GM18520 (cell line): ENCODE results near the gene MACROD2.
"Not testable (repeated sequence)": the region's sequence is repeated elsewhere in the genome, so short reads cannot be mapped to it uniquely, and the experiment has no call there.

ENCODE experiments used
- ATAC-seq: cut with Tn5 transposase; IDR thresholded peaks from one replicate; pipeline ENCODE4 v1.9.1; 2021; ENCODE audit not compliant: unreplicated experiment

The MACROD2 gene

DNA sequence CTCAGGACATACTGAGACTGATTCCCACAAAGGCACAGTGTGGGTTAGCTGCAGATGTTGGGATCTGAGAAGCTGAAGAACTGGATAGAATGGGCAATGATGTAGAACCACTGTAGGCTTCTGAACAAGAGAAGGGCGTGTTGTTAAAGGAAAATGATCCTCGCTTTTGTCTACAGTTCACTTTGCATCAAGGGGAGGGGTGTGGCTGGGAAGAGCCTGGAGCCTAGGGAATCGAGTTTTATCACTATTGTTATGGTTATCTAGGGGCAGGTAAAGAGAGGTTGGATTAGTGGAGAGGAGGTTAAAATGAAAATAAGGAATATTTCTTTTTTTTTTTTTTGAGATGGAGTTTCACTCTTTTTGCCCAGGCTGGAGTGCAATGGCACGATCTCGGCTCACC, 1809.8 kb downstream of the MACROD2 start:
- ATAC-seq, result no peak

GRCh38 chr20:15806105-15806504, 1810.8 kb downstream of the MACROD2 start:
- no peak for ATAC-seq

- no peak for ATAC-seq
These were observed 1812.0 kb downstream of the MACROD2 start for GRCh38 chr20:15807271-15807670.

GRCh38 chr20:15807771-15808170, 1812.5 kb downstream of the MACROD2 start:
- not testable (repeated sequence) for ATAC-seq

GRCh38 chr20:15811951-15812350, 1816.6 kb downstream of the MACROD2 start:
- no peak for ATAC-seq

- no peak for ATAC-seq
These were observed 1817.4 kb downstream of the MACROD2 start for GRCh38 chr20:15812696-15813095.

- ATAC-seq, result no peak
These were observed 1819.0 kb downstream of the MACROD2 start for GRCh38 chr20:15814360-15814759.

DNA sequence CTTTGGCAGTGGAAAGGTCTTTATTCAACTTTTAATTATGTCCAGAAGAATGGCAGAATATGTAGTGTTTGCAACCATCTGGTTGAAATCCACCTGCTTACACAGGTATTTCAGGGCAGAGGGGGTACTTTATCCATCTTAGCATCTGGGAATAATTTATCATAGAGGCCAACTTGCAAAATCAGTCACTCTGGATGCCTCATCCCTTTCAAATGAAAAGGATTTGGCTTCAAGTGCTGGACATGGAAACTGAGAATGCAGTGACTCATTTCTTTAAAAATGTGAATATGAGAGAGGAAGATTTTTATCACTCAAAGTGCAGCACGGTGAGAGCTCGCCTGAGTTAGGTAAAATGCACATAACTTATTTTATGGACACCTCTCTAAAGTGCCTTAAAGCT, 1819.6 kb downstream of the MACROD2 start:
- ATAC-seq, result no peak

DNA sequence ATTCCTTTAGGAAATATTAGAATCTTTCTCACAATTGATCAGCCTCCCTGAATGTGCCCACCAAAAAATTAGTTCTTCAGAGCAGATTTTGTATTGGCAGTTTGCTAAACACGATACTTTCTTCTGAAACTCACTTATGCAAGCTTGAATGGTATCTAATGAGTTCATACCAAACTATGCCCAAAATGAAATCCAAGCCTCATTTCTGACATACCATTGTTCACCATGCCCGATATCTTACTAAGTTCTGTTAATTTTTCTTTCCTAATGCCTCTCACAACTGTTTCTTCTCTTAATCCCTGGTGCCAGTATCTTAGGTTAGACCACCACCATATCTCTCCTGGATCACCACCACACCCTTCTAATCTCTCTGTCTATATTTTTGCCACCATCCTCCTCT, 1822.0 kb downstream of the MACROD2 start:
- no peak for ATAC-seq

GRCh38 chr20:15818651-15819071, 1823.3 kb downstream of the MACROD2 start:
- ATAC-seq, result no peak

- ATAC-seq, result no peak
These were observed 1828.4 kb downstream of the MACROD2 start for GRCh38 chr20:15823718-15824117.

GRCh38 chr20:15827628-15828027, 1832.3 kb downstream of the MACROD2 start:
- no peak for ATAC-seq

DNA sequence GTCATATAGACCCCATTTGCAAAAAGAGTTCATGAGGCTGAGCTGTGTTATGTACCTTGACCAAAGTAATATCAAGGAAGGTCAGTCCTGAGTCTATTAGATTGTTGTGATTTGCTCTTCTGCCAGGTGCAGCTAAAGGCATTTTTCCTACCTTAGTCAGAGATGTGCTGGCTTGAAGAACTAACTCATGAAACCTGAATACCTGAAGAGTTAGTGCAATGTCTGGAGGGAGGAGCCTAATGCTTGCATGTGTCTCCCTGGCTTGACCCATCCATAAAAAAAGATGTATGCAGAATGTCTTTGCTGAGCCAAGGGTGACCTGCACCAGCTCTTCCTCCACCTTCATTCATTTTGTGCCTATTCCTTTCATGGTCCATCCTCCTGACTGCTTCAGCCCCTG, 1835.9 kb downstream of the MACROD2 start:
- no peak for ATAC-seq

DNA sequence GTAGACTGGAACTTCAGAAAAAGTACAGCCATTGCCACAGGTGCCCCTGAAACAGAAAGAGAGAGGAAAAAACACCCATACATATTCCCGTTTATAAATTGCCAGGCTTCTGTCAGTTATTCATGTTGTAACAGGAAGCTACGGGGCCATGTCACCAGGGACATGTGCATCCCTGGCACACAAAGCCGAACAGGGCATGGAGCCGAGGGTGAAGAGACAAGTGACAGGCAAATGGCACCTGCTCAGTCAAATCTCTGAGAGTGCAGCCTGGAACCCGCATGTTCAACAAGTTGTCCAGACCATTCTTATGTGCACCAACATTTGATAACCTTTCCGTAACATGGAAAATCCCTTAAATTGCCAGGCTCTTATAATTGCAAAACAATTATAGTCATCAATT, 1837.2 kb downstream of the MACROD2 start:
- no peak for ATAC-seq

DNA sequence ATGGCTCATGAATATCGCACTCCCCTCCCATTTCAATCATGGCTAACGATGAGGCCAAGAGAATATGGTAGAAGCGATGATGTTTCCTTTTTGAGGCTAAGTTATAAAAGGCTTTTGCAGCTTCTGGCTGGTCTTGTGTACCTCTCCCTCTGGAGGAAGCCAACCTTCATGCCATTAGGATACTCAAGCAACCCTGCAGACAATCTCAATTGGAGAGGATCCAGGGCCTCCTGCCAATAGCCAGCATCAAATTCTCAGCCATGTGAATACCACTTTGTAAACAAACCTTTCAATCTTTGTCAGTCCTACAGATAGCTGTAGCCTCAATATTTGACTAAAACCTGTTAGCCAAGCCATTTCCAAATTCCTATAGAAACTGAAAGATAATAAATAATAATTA, 1839.5 kb downstream of the MACROD2 start:
- ATAC-seq, result no peak

DNA sequence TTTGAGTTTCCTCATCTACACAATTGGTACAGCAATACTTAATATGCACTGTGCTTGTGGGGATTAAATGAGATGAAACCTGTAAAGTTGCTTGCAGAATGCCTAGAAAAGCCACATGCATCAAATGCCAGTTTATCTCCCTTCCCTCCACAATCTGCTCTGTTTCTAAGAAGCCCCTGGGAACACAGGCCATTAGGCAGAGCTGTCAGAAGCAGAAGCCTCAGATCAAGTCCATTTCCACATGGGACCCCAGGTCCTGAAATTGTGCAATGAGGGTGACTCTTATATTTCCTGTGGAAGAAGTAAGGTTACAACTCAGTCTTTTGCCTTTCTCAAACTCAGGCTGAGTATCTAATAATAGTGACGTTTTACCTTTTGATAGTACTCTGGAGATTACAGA, 1840.5 kb downstream of the MACROD2 start:
- ATAC-seq, result no peak

GRCh38 chr20:15836634-15837033, 1841.3 kb downstream of the MACROD2 start:
- no peak for ATAC-seq

DNA sequence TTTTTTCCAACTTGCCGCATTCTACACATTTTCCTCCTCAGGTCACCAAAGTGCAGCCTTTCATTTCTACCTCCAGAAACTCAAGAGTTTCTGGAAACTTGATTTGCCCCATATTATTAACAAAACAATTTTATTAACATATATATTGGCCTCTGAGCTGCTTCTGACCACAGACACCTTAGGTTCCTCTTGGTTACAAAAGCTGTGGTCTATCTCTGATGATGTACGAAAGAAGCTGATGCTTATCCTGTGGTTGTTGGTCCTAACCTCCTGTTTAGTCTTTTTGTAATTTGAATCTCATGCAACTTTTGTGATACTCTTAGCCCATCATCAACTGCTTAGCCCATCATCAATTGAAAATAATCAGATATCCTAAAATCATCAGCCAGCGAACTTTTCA, 1842.2 kb downstream of the MACROD2 start:
- ATAC-seq, result no peak

DNA sequence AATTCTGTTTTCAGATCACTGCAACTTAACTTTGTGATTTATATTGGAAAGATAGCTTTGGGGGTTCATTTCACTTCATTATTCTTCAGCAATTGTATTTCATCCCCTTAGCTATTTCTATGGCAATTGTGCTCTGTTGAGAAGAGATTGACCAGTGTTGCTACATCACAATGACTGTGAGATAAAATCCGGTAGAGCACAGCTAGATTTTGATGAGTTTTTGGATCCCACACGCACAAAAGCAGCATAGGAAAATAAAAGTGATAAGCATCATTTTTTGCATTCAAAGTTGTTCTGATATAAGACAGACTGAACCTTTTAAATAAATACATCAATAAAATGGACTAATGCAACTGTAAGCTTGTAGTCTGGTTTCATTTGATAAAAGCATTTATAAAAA, 1843.2 kb downstream of the MACROD2 start:
- no peak for ATAC-seq

DNA sequence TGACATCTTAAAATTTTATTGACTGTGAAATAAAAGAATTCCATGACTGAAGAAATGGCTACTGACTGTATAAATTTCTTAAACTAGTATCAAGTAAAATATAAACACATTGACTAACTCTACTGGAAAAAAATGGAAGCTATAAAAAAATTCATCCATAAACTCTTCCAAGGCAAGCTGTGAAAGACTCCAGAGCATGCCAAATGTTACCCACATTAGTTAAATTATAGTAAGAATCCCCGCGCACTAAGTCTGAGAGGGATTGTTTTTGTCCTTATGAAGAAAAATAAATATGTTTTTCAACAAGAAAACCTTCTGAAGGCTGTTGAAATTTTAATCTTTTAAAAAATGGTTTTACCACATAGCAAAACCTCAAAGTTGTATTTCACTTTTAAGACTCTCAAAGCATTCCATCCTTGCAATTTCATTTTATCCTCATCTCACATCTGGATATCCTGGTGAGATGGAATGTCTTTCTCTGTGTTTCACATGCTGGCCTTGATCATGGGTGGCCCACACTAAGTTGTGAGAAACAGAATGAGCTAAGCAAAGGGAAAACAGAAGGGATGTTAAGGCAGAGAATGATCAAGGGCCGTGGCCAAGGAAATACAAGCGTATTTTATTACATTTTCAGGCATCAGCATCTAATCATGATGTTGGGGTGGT, 1845.5 kb downstream of the MACROD2 start:
- ATAC-seq, result no peak

DNA sequence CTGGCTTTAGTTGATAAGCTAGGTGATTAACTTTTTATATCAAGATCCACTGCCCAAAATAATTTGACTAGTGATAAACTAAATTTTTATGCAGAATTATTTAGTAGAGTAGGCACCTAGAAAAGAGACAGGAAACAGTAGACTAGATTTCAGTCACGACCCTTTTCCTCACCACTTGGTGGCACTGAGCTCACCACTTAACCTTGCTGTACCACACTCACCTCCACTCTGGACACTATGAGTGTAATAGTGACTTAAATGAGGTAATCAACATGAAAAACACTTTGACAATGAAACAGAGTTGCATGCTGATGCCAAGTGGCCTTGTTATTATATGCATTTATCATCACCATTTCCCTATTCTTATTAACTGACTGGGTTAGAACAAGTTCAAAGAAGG, 1847.6 kb downstream of the MACROD2 start:
- ATAC-seq, result no peak

DNA sequence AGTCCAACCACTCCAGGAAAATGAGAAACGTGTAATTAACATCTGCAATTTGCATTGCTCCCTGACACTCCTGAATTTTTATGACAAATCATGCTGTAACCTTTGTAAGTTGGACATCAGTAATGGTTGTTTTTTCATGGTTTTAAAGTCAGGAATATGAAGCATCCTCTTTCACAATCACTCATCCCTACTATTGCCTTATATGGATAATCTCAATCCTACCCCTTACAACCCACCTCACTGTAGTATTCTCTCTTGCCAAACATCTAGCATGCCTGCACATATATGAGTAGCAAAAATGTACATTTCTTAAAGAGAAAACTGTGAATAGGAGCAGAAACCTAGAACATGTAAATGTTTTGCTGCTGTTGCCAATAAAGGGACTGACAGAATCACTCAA, 1848.5 kb downstream of the MACROD2 start:
- no peak for ATAC-seq

GRCh38 chr20:15847196-15847784, 1852.0 kb downstream of the MACROD2 start:
- ATAC-seq, result no peak
